H1 (cell line): Measurements from ENCODE around the gene PCCA.

Experiments used
- EZH2 ChIP-seq: fragments of 200-600 bp; sonication (generic); IDR thresholded peaks from 2 replicates; pipeline ENCODE4 v1.7.1; 2012; ENCODE audit warnings: low read depth, mild to moderate bottlenecking, moderate library complexity, low read length, inconsistent platforms; ENCODE audit not compliant: severe bottlenecking
- FOSL1 ChIP-seq: IDR thresholded peaks from 2 replicates; pipeline ENCODE4 v1.6.1; 2011; ENCODE audit warnings: mild to moderate bottlenecking, low read depth, low read length, moderate library complexity; ENCODE audit not compliant: insufficient read depth
- HDAC2 ChIP-seq, 2 experiments: fragments of 300-600 bp in 1 of 2; sonication (generic) in 1 of 2; IDR thresholded peaks; 2 replicates each; pipeline ENCODE4 v1.6.1; 2011 to 2012; ENCODE audit warnings: low read depth in 2 of 2, low read length in 2 of 2, mild to moderate bottlenecking in 2 of 2, moderate library complexity in 2 of 2, borderline replicate concordance in 1 of 2, inconsistent platforms in 1 of 2
- HDAC6 ChIP-seq: IDR thresholded peaks from one replicate; pipeline ENCODE4 v1.7.1; 2012; ENCODE audit warnings: low read depth, mild to moderate bottlenecking, inconsistent platforms, low read length, moderate library complexity
- KDM1A ChIP-seq: fragments of 200-600, 300-600 bp; sonication (generic); IDR thresholded peaks from 2 replicates; pipeline ENCODE4 v1.7.1; 2016; ENCODE audit warnings: mild to moderate bottlenecking, low read length, borderline replicate concordance
- MAFK ChIP-seq: IDR thresholded peaks from 2 replicates; pipeline ENCODE4 v1.6.1; 2012; ENCODE audit warnings: low read depth, mild to moderate bottlenecking, improper control_type of control experiment, low read length
- POLR2A ChIP-seq, 2 experiments: IDR thresholded peaks; 1 replicate in 1 of 2; 2 replicates in 1 of 2; pipeline ENCODE4 v1.6.1; 2011; ENCODE audit warnings: low read depth in 2 of 2, low read length in 2 of 2, mild to moderate bottlenecking in 2 of 2; ENCODE audit errors: control extremely low read depth in 1 of 2
- RAD21 ChIP-seq, 2 experiments: IDR thresholded peaks in 1 of 2; conservative IDR thresholded peaks in 1 of 2; 2 replicates each; pipeline ENCODE4 v1.6.1; 2011; ENCODE audit warnings: low read depth in 2 of 2, low read length in 2 of 2, improper control_type of control experiment in 1 of 2, inconsistent platforms in 1 of 2, mild to moderate bottlenecking in 1 of 2, moderate library complexity in 1 of 2
- RFX5 ChIP-seq: IDR thresholded peaks from 2 replicates; pipeline ENCODE4 v1.6.1; 2011; ENCODE audit warnings: low read depth, low read length, improper control_type of control experiment, borderline replicate concordance
- SIN3A ChIP-seq, 2 experiments: IDR thresholded peaks in 1 of 2; conservative IDR thresholded peaks in 1 of 2; 2 replicates each; pipeline ENCODE4 v1.6.1; 2011 to 2012; ENCODE audit warnings: low read length in 2 of 2, improper control_type of control experiment in 1 of 2, low read depth in 1 of 2, mild to moderate bottlenecking in 1 of 2
- YY1 ChIP-seq: IDR thresholded peaks from 2 replicates; pipeline ENCODE4 v1.6.1; 2011; ENCODE audit warnings: low read depth, mild to moderate bottlenecking, low read length
- TF ChIP-seq, protein P1 (sequence below), 3 experiments: IDR thresholded peaks; 1 replicate in 2 of 3; 2 replicates in 1 of 3; pipeline versions ENCODE4 v1.5.1 to v1.6.1; 2011; ENCODE audit warnings: low read length in 3 of 3, mild to moderate bottlenecking in 3 of 3, inconsistent platforms in 2 of 3, low read depth in 1 of 3, moderate library complexity in 1 of 3; ENCODE audit not compliant: insufficient read depth in 1 of 3; ENCODE audit errors: control extremely low read depth in 1 of 3
- TF ChIP-seq, protein P2 (sequence below): IDR thresholded peaks from 2 replicates; pipeline ENCODE4 v1.6.1; 2012; ENCODE audit warnings: inconsistent platforms
- TF ChIP-seq, protein P3 (sequence below): IDR thresholded peaks from 2 replicates; pipeline ENCODE4 v1.6.1; 2012; ENCODE audit warnings: inconsistent platforms

DNA sequence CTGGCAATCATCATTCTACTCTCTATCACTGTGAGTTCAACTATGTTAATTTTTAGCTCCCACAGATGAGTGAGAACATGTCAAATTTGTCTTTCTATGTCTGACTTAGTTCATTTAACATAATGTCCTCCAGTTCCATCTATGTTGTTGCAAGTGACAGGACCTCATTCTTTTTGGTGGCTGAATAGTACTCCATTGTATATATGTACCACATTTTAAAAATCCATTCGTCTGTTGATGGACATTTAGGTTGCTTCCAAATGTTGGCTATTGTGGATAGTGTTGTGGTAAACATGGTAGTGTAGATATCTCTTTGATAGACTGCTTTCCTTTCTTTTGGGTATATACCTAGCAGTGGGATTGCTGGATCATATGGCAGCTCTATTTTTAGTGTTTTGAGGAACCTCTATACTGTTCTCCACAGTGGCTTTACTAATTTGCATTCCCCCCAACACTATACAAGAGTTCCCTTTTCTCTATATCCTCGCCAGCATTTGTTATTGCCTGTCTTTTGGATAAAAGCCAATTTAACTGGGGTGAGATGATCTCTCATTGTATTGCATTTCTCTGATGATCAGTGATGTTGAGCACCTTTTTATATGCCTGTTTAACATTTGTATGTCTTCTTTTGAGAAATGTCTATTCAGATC, 124.1 kb downstream of the PCCA start:
- TF ChIP-seq, protein P1, sequence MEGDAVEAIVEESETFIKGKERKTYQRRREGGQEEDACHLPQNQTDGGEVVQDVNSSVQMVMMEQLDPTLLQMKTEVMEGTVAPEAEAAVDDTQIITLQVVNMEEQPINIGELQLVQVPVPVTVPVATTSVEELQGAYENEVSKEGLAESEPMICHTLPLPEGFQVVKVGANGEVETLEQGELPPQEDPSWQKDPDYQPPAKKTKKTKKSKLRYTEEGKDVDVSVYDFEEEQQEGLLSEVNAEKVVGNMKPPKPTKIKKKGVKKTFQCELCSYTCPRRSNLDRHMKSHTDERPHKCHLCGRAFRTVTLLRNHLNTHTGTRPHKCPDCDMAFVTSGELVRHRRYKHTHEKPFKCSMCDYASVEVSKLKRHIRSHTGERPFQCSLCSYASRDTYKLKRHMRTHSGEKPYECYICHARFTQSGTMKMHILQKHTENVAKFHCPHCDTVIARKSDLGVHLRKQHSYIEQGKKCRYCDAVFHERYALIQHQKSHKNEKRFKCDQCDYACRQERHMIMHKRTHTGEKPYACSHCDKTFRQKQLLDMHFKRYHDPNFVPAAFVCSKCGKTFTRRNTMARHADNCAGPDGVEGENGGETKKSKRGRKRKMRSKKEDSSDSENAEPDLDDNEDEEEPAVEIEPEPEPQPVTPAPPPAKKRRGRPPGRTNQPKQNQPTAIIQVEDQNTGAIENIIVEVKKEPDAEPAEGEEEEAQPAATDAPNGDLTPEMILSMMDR (IDR thresholded peaks at IDR 0.05; ENCODE audit: control extremely low read depth in 1 of 3, insufficient read depth in 1 of 3, low read depth in 1 of 3, low read length in 3 of 3): no peak
- TF ChIP-seq RFX5: no peak
- no peak for TF ChIP-seq YY1
- TF ChIP-seq, protein P2, sequence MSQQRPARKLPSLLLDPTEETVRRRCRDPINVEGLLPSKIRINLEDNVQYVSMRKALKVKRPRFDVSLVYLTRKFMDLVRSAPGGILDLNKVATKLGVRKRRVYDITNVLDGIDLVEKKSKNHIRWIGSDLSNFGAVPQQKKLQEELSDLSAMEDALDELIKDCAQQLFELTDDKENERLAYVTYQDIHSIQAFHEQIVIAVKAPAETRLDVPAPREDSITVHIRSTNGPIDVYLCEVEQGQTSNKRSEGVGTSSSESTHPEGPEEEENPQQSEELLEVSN: no peak
- TF ChIP-seq HDAC2 (IDR thresholded peaks at IDR 0.05; ENCODE audit: borderline replicate concordance in 1 of 2, low read depth in 2 of 2, low read length in 2 of 2): no peak
- TF ChIP-seq HDAC6: no peak
- no peak for TF ChIP-seq POLR2A (IDR thresholded peaks at IDR 0.05; ENCODE audit: control extremely low read depth in 1 of 2, low read depth in 2 of 2, low read length in 2 of 2)
- TF ChIP-seq, protein P3, sequence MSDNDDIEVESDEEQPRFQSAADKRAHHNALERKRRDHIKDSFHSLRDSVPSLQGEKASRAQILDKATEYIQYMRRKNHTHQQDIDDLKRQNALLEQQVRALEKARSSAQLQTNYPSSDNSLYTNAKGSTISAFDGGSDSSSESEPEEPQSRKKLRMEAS: no peak
- TF ChIP-seq MAFK: no peak
- TF ChIP-seq EZH2: no peak
- no peak; the same call in 1 of the 2 replicates for TF ChIP-seq KDM1A
- TF ChIP-seq RAD21 (IDR thresholded peaks at IDR 0.05 in 1 of 2, conservative IDR thresholded peaks at IDR 0.05 in 1 of 2; ENCODE audit: low read depth in 2 of 2, low read length in 2 of 2): no peak
- TF ChIP-seq SIN3A (conservative IDR thresholded peaks at IDR 0.05 in 1 of 2, IDR thresholded peaks at IDR 0.05 in 1 of 2; ENCODE audit: low read depth in 1 of 2, low read length in 2 of 2): no peak
- TF ChIP-seq FOSL1: no peak
